Spleen (tissue), 7 donors: ENCODE results near the gene CSF2RB.

ENCODE experiments used
- POLR2AphosphoS5 ChIP-seq, 3 donors: sonication (generic); formaldehyde crosslinking; IDR thresholded peaks; one replicate each; pipeline ENCODE4 v1.5.1; 2017; ENCODE audit warnings: antibody characterized with exemption in 3 of 3
- TF ChIP-seq, protein P1 (sequence below), 11 experiments: fragments of 200-600 bp in 7 of 11; fragments of 450-650 bp in 4 of 11; sonication (generic) in 4 of 11; IDR thresholded peaks in 8 of 11; conservative IDR thresholded peaks in 3 of 11; 1 replicate in 7 of 11; 2 replicates in 4 of 11; pipeline versions ENCODE4 v1.4.0 to v1.8.0; 2016 to 2021; ENCODE audit warnings: antibody characterized with exemption in 11 of 11, inconsistent platforms in 4 of 11, mild to moderate bottlenecking in 1 of 11
- donor health status: DM: no; HTN: no; CAD: no; lungs with moderate emphysema.
- donor health status: DM: no; HTN: no; CAD: no.
- donor health status: DM: no; HTN: no; CAD: no.

DNA sequence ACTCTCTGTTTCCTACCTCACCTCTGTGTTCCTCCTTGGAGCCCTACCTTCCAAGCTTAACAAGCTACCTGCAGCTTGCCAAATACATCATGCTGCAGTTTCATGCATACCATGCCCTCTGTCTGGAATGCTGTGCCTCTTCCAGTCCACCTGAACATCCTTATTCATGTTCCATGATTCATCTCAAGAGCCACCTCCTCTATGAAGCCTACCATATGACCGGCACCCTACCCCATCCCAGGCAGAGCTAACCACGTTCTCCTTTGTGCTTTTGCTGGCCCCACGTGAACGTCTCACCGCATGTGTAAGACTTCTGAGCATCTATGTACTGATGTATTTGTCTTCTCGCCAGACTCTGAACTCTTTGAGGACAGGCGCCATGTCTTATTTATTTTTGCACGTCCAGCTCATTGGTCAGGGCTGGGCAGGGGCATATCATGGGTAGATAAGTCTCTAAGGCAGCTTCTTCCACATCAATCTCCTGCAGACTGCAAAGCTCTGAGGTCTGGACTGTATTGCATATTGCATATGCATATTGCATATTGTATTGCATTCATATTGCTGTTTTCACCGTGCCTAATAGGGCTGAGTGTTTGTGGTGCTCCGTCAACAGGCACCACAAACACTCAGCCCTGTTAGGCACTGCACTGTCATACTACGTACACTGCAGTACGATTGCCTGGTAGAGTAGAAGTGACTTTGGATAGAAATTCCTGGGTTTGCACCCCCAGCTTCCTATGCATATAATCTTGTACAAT lies 74.8 kb downstream of the CSF2RB start:
- TF ChIP-seq POLR2AphosphoS5 (IDR thresholded peaks at IDR 0.05), result no peak
- TF ChIP-seq, protein P1, sequence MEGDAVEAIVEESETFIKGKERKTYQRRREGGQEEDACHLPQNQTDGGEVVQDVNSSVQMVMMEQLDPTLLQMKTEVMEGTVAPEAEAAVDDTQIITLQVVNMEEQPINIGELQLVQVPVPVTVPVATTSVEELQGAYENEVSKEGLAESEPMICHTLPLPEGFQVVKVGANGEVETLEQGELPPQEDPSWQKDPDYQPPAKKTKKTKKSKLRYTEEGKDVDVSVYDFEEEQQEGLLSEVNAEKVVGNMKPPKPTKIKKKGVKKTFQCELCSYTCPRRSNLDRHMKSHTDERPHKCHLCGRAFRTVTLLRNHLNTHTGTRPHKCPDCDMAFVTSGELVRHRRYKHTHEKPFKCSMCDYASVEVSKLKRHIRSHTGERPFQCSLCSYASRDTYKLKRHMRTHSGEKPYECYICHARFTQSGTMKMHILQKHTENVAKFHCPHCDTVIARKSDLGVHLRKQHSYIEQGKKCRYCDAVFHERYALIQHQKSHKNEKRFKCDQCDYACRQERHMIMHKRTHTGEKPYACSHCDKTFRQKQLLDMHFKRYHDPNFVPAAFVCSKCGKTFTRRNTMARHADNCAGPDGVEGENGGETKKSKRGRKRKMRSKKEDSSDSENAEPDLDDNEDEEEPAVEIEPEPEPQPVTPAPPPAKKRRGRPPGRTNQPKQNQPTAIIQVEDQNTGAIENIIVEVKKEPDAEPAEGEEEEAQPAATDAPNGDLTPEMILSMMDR (IDR thresholded peaks at IDR 0.05 in 8 of 11, conservative IDR thresholded peaks at IDR 0.05 in 3 of 11), result no peak
